Liver (tissue), 2 donors: Measurements from ENCODE around the gene ATP5IF1.

Experiments
- CTCF ChIP-seq: fragments of 150-350 bp; IDR thresholded peaks from 2 replicates; pipeline ENCODE4 v1.5.1; 2017; ENCODE audit warnings: improper control_type of control experiment, low read depth, low read length; ENCODE audit not compliant: missing input control
- MAX ChIP-seq: IDR thresholded peaks from 2 replicates; pipeline ENCODE4 v1.6.1; 2016; ENCODE audit warnings: antibody characterized with exemption
- donor health status: healthy.

GRCh38 chr1:28281608-28282425, 45.9 kb downstream of the ATP5IF1 start:
- TF ChIP-seq CTCF (no peak), MAX (no peak)
